NCI-H226 (cell line): ENCODE data around the gene CUX1.
A peak's percentile ranks its signal among the peaks of the same experiment; 100 is the strongest.
"Not testable (repeated sequence)": the region's sequence is repeated elsewhere in the genome, so short reads cannot be mapped to it uniquely, and the experiment has no call there.

Experiments
- DNase-seq: peaks from one replicate; pipeline ENCODE4 v3.0.0-alpha.2; 2015

CUX1 gene

DNA sequence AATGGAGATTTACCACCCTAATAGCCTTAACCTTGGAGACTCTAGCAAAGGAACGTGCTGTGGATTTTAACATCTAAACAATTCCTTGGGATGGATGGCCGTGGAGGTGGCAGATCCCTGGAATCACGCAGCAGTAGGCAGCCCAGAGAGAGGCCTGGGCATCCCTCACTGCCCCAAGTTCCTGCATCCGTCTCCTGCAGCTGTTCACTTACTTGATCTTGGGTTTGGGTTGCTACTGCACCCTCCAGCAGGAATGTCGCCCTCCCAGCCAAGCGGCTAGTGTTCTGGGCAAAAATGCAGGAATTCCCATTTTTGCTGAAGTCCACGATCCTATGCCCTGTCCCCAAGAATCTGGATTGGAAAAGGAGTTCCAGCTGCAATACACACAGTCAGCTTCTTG is 302.5 kb downstream of the CUX1 start:
- DNase-seq, result no peak

DNA sequence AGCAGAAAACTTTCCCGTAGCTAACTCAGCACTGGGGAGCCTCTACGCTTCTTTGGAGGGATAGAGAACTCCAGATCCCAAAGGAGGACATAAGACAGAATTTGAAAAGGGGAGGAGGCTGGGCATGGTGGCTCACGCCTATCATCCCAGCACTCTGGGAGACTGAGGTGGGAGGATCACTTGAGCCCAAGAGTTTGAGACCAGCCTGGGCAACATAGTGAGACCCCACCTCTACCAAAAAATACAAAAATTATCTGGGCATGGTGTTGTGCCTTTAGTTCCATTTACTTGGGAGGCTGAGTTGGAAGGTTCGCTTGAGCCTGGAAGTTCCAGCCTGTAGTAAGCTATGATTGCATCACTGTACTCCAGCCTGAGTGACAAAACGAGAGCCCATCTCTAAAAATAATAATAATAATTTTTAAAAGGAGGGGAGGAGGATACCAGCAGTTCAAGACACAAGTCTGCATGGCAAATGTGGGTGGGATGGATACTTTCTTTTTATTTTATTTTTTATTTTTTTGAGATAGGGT is 303.3 kb downstream of the CUX1 start:
- DNase-seq, result no peak

DNA sequence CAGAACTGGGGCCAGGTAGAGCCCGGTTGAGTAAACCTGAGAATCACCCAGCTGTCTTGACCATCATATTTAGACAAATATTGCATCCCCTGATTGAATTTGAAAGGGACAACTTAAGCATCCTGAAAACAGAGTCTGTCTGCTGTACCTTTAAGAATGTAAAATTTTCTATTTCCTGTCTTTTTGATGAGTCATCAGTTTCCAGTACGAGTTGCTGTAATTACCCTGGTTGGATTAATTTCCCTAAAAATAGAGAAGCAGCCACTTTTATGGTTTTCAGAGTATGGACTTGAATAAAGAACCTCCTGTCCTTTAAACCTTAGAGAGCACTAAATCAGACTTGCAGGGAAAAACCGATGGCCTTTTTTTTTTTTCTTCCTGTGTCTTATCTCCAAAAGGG is 304.6 kb downstream of the CUX1 start:
- DNase-seq, result peak; percentile 18

DNA sequence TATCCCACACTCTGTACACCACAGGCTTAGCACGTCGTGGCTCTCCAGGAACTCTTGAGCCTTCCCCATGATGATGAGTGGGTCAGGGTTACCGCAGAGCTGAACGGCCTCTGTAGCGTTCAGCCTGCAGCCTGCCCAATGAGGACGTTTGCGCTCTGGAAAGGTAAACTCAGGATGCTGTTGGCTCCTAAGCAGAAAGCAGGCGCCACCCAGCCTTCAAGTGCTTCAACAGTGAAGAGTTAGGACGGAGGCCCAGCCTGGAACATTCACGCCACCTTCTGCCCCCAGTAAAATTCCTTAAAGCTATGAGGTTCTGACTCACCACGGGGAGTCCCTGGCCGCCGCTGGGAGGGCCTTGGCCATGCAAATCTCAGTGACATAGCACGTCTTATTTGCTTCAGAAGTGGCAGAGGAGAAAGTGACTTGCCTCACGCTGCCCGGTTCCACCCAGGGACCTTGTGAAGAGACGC is 307.7 kb downstream of the CUX1 start:
- DNase-seq, result peak; percentile 74

DNA sequence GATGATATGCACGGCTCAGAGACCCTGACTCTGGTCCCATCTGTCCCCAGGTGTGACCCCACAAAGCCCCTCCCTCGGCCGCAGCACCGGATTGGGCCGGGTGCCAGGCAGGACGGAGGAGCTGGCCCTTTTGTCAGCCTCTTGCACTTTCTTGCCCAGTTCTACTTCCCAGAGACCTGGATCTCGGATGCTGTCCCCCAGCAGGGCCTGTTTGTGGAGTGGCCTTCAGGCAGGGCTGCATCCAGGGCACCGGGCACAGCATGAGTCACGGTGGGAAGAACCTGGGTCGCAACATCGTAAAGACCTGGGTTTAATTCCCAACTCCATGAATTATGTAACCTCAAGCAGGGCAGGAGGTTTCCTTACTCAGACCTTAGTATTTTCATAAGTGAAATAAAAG is 310.9 kb downstream of the CUX1 start:
- no peak for DNase-seq

DNA sequence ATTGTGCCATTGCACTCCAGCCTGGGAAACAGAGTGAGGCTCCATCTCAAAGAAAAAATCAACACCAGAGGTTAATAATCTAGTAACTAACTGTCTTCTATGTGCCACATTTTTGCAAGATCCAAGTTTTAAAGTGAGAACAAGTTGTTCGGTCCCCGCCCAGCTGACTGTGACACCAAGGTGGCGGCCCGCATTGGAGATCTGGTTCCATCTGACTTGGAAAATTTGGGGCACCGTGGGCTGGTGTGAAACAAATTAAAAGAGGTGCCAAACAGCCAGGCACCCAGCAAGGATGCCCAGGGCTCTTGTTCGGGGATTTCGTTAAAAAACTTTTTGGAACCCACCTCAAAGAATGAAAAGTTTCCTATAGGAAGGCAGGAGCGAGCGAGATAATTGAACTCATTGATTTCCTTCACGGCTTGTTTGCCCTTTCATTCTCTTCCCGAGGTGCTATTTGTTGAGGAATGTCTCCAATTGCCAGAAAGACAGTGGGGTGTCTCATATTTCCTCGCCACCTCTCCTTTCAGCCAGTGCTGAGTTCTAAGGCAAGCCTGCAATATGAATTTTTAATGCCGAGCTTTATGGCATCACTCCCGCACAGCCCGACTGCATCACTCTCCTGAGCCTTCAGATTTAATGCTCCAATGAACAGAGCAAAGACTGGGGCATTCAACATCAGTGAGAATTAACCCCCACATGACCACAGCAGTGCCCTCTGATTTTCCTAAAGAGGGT is 312.4 kb downstream of the CUX1 start:
- no peak for DNase-seq

DNA sequence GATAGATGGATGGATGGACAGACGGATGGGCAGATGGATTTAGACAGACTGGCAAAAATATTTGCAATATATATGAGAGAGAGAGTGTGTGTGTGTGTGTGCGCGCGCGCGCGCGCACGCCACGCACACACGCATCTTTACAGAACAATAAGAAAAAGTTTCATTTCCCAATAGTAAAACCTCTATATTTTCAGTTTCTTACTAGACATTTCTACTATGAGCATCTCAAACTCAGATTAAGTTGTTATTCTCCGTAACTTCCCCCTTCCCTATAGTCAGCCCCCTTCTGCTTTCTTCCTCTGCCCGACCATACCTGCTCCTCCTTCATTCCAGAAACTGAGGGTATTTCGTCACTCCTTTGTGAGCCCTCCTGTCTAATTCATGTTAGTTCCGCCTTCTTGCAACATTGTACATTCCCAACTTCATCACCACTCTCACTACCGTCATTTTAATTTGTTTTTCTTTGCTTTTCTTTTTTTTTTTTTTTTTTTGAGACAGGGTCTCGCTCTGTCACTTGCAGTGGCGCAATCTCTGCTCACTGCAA is 314.9 kb downstream of the CUX1 start:
- no peak for DNase-seq

DNA sequence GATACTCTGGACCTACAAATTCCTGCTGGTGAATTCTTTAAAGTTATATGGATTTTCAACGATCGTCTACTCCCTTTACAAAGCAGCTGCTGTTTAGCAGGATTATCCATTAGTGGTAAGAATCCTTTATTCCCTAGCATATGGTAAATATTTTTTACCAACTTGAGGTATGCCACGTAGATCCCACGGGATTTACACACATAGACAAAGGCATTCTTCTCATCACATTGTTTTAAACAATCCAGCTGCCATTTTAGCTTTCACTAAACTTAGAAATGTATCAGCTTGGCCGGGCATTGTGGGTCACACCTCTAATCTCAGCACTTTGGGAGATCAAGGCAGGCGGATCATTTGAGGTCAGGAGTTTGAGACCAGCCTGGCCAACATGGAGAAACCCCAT is 321.2 kb downstream of the CUX1 start:
- DNase-seq, result no peak

DNA sequence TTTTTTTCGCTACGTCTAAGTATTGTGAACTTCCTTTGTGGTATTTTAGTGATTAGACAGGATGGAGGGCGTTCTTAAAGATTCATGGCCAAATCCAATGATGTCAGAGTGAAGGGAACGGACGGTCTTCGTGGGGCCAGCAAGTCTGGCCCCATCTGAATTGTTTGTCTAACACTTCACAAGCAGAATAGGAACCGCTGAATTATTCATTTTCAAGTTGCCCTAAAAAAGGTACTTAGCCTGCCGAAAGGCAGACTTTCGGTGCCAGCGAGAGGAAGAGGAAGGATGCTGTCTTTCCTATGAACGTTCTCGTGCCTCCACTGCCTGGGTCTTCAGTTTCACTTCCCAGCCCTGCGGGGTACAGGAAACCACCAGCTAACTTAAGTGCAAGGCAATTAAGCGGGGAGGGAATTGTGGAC is 323.5 kb downstream of the CUX1 start:
- no peak for DNase-seq

DNA sequence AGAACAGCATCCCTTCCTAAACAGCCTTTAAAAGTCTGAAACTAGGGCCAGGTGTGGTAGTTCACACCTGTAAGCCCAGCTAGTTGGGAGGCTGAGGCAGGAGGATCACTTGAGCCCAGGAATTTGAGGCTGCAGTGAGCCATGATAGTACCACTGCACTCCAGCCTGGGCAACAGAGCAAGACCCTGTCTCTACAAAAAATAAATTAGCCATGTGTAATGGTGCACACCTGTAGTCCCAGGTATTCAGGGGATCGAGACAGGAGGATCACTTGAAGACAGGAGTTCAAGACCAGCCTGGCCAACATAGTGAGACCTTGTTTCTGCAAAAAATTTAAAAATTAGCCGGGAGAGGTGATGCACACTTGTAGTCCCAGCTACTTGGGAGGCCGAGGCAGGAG is 325.0 kb downstream of the CUX1 start:
- not testable (repeated sequence) for DNase-seq

DNA sequence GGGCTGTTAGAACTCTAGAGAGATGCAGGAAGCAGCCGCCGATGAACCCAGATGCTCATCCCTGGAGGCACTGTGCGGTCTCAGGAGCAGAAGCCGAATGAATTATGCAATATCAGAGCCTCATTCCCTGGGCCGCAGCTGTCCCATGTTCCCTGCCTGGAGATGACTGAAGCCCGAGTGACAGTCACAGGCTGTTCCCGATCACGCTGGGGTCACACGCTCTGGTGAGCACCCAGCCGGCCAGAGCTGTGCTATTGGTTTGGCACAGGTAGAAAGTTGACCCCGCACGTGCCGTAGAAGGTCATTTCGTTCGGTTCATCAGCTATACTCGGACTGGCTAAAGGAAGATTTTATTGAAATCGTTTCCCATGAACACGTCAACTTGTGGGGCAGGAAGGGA is 328.7 kb downstream of the CUX1 start:
- DNase-seq, result no peak

DNA sequence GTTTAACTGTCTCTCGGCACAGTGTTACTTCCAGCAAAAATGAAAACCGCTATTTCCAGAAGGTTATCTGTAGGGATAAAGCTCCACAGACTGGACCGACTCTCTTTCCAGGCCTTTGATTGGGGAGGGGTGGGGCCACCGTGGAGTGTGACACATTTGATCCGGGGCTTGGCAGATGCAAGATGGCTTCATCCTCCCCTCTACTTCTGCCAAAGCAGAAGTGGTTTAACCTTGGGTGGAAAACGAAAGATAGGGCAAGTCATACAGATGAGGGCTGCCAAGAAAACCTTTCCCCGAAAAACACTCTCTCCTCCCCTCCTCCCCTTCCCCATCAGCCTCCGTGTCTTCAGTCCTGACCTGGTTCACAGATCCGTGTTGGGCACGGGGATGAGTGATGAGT is 329.6 kb downstream of the CUX1 start:
- no peak for DNase-seq

DNA sequence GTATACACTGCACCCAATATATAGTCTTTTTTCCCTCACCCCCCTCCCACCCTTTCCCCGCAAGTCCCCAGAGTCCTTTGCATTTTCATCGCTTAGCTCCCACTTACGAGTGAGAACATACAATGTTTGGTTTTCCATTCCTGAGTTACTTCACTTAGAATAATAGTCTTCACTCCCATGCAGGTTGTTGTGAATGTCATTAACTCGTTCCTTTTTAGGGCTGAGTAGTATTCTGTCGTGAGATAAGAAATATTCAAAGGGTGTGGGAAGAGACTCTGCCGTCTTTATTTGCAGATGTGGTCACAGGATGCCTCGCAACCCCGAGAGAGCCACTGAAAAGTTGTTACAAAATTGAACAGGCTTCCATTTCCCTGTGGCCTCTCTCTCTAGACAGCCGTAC is 331.4 kb downstream of the CUX1 start:
- DNase-seq, result no peak

DNA sequence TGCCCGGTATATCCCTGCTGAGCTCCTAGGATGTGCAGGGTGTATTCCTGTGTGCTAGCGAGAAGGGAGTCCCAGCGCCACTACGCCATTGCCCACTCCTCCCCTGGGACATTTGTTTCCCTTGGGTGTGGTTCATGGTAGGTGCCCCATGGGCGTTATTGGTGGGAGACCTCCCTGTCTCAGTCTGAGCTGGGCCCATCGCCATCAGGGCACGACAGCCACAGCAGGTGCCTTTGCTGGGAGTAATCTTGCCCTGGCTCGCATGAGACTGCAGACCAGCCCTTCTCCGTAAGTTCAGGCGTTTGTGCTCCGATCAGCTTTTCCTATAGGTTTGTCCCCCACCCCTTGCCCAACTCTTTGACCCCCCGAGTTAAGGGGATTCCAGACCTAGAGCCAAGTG is 332.0 kb downstream of the CUX1 start:
- no peak for DNase-seq

DNA sequence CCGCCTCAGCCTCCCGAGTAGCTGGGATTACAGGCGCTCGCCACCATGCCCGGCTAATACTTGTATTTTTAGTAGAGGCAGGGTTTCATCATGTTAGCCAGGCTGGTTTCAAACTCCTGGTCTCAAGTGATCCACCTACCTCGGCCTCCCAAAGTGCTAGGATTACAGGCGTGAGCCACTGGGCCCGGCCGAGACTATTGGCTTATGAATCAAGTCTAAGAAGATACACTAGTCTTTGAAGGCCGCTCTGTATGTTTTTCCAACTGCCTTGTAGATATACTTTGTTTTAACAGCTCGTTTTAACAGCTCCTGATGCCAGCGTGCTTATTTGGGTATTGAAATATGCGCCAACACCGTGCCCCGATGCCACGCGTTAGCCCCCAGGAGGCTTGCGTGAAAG is 332.8 kb downstream of the CUX1 start:
- no peak for DNase-seq

DNA sequence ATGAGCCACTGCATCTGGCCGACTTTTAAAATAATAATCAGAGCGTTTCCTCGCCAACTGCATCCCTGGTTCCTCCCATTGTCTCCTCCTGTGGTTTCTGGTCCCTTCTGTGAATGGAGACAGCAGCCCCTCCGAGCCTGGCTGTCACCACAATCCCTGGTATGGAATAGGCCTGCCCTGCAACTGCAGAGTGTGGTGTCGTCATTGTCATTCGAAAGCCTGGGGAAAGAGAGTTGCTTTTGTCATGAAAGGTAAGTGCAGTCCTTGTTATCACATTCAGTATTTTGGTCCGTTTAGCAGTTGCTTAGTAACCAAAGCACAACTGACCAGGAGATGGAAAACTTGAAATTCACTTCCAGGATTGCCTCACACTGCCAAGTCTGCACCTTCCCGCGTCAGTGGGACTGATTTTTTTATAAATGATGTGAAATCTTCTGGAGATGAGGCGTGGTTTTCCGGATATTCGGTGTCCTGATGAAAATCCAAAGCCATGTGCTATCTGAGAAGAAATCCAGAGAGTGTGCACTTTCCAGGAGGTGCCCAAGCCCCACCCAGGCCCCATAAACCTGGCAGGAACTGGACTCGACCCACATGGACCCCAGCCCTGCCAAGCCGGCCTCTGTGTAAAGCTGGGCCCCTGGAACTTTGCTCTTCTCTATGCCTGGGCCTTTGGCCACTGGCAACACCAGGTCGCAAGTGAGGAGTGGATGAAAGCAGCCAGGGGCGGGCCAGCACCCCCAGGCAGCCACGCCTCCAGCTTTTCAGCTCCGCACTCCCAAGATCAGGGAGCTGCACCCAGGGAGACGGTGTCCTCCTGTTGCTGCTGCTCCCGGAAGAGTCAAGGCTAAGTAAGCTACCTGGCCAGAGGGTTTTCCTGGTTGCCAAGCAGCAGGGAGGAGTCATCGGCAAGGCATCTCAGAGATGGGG is 335.5 kb downstream of the CUX1 start:
- peak; percentile 98 for DNase-seq

DNA sequence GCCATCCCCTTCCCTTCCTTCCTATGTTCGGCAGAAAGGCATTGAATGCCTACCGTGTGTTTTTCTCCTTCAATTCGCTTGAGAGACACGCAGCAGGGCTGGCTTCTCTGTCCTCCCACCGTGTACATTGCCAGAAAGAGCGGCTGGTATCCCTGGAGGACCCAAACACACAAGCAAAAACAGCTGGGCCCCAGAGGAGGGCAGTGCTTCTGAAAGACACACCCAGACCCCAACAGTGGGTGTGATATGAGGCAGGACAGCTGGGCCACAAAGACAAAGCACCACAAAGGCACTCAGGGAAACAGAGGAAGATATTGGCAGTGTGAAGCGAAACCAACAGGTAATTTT is 336.1 kb downstream of the CUX1 start:
- no peak for DNase-seq

DNA sequence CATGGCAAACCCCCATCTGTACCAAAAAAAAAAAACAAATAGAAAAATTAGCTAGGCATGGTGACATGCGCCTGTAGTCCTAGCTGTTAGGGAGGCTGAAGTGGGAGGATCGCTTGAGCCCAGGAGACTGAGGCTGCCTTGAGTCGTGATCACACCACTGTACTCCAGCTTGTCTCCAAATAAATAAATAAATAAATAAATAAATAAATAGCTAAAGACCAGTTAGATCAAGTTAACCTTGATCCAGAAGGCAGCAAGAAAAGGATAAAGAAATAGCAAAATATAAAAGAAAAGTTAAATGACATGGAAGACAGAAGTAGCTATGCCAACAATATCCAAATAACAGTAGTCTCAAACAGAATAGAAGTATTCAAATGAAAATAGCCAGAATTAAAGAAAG is 337.0 kb downstream of the CUX1 start:
- DNase-seq, result no peak

DNA sequence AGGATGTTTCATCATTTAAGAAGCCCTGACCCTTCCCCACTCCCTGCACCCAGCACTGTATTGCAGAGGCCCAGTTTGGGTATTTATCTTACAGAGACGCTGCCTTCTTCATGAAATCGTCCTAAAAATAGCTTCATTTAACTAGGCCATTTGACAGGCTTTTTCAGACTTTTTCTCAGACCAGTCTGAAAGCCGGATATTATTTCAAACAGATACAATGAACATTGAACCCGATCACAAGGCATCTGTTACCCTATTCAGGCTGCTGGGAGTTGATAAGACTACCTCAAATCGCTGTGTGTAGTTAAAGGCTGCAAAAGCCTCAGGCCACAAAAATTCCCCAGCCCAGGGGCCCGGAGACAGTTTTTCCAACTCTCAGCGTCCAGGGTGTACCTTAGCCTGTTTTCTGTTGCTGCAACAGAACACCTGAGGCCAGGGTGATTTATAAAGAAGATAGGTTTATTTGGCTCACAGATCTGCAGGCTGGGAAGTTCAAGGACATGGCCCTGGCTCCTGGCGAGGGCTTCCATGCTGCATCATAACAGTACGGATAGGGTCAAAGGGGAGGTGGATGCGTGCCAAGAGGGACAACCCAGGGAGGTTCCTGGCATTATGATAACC is 338.5 kb downstream of the CUX1 start:
- DNase-seq, result no peak

DNA sequence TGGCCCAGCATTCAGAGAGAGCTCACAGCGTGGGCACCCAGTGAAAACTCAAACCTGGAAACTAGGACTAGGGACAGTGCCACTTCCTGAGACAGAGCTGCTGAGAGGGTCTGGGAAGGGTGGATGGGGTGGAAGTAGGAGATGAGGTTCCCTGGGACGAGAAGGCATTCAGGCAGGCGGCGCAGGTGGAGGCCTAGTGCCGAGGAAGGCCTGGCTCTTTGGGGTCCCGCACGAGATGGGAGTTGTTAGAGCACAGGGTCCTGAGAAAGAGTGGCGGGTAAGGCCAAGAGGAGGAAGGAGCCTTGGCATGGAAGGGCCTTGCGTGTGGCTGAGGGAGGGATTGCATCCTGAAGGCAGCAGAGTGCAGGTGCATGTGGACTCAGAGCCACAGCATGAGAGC is 339.4 kb downstream of the CUX1 start:
- DNase-seq, result no peak

DNA sequence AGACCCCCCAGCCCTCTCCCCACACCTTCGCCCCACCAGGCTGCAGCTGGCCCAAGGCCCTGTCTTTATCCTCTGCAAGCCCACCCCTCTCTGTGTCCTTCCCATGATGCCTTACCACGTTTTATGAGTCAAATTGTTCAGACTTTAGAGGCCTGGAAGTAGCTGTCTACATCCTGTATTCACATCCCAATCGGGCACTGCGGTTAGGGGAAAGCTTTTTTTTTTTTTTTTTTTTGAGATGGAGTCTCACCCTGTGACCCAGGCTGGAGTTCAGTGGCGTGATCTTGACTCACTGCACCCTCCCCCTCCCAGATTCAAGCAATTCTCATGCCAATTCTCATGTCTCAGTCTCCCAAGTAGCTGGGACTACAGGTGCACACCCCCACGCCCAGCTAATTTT is 347.7 kb downstream of the CUX1 start:
- DNase-seq, result no peak

DNA sequence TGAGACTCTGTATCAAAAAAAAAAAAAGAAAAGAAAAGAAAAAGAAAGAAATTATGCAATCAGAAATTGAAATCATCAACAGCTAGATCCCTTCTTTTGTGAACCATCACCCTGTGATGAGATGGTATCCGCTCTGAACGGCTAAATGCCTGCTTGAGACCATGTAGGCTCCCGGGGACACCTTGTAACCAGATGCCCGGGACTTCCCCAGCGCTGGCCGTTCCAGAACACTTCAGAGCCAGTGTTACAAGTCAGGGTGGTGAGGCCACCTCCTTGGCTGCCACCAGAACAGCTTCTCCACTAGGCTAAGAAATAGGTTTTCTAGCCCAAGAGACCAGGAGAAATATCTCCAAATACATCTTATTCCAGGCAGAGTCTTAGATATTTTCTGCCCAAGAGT is 349.8 kb downstream of the CUX1 start:
- DNase-seq, result no peak

DNA sequence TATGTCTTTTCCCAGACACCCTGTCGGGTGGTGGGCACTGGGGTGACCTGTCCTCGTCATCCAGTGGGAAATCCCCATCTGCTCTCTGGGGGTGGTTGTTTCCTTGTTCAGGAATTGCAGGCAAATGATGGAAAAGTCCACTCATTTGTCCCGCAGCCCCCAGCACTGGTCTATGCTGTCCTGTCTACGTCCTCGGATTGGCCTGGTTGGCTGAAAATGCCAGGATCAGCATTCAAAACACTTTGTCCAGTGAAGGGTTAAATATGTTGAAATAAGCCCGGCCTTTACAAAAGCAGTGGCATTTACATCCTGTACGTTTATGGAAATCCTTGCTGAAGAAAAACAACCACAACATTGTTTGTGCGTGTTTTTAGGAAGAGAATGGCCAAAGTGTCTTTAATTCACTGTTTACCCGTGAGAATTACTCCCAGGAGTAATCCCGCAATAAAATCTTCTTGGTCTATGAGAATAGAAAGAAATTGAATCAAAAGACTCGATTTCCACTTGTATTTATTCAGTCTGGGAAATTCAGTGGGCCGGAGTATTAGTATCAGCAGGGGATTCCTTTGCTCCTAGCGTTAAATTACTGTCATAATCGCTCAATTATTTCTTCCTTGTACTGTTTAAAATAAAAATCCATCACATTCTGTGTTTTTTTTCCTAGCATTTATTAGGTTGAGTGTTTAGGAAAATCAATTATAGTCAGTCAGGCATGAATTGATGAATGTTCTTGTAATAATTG is 352.4 kb downstream of the CUX1 start:
- DNase-seq, result no peak
